Breast epithelium (tissue), 3 donors: ENCODE results near the gene CA9.

ENCODE experiments used
- POLR2A ChIP-seq: fragments of 450-650 bp; IDR thresholded peaks from one replicate; pipeline ENCODE4 v1.6.1; 2016; ENCODE audit warnings: antibody characterized with exemption, mild to moderate bottlenecking, moderate library complexity
- TF ChIP-seq, protein P1 (sequence below), 3 donors: fragments of 450-650 bp; IDR thresholded peaks; one replicate each; pipeline ENCODE4 v1.5.1; 2016 to 2017; ENCODE audit warnings: antibody characterized with exemption in 3 of 3, mild to moderate bottlenecking in 3 of 3, moderate library complexity in 3 of 3

DNA sequence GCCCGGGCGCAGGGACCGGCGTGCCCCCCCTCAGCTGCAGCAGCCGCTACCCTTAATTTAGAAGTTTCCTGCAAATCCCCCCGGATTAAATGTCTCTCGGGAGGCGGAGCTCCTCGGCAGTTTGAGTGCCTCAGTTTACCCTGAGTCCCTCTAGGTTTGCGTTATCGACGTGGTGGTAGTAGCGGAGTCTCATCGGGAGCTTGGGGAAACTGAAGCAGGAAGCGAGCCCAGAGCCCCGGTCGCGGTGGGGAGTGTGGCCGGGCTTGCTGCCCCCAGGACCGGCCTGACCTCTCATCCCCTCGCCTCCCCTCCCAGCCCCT is 16.5 kb downstream of the CA9 start:
- TF ChIP-seq POLR2A, result no peak
- TF ChIP-seq, protein P1, sequence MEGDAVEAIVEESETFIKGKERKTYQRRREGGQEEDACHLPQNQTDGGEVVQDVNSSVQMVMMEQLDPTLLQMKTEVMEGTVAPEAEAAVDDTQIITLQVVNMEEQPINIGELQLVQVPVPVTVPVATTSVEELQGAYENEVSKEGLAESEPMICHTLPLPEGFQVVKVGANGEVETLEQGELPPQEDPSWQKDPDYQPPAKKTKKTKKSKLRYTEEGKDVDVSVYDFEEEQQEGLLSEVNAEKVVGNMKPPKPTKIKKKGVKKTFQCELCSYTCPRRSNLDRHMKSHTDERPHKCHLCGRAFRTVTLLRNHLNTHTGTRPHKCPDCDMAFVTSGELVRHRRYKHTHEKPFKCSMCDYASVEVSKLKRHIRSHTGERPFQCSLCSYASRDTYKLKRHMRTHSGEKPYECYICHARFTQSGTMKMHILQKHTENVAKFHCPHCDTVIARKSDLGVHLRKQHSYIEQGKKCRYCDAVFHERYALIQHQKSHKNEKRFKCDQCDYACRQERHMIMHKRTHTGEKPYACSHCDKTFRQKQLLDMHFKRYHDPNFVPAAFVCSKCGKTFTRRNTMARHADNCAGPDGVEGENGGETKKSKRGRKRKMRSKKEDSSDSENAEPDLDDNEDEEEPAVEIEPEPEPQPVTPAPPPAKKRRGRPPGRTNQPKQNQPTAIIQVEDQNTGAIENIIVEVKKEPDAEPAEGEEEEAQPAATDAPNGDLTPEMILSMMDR (IDR thresholded peaks at IDR 0.05), result no peak
